ENCODE results near the gene AGAP1.

AGAP1 gene

GRCh38 chr2:235616885-235617284 is 123.0 kb downstream of the AGAP1 start:
- no peaks in the 10 kb centered on the region for H3K27me3 ChIP-seq (ENCODE audit: control insufficient read depth in 1 of 2, insufficient read depth in 2 of 2, low read length in 2 of 2)
- no peaks in the 10 kb centered on the region for H3K9me3 ChIP-seq (ENCODE audit: control insufficient read depth in 1 of 2, low read length in 2 of 2)
- no peak overlapping the region for H3K4me3 ChIP-seq (ENCODE audit: low read depth in 1 of 2, low read length in 2 of 2)
- no peaks in the 10 kb centered on the region for H3K36me3 ChIP-seq (ENCODE audit: control insufficient read depth in 1 of 2, insufficient read depth in 2 of 2, low read length in 2 of 2)
- H3K27ac ChIP-seq (ENCODE audit: low read depth, low read length): no peak overlapping the region
- H3K4me1 ChIP-seq (ENCODE audit: control insufficient read depth in 1 of 2, insufficient read depth in 2 of 2, low read length in 2 of 2): peaks cover 14 to 19% of the 10 kb centered on the region in 2 donors
- no peak overlapping the region for H3K9ac ChIP-seq (ENCODE audit: low read depth in 1 of 2, low read length in 2 of 2)

- no peaks in the 10 kb centered on the region for H3K27me3 ChIP-seq (ENCODE audit: control insufficient read depth in 1 of 2, insufficient read depth in 2 of 2, low read length in 2 of 2)
- H3K36me3 ChIP-seq (ENCODE audit: control insufficient read depth in 1 of 2, insufficient read depth in 2 of 2, low read length in 2 of 2): no peaks in the 10 kb centered on the region
- H3K9ac ChIP-seq (ENCODE audit: low read depth in 1 of 2, low read length in 2 of 2): no peak overlapping the region
- no peak overlapping the region for H3K4me3 ChIP-seq (ENCODE audit: low read depth in 1 of 2, low read length in 2 of 2)
- H3K9me3 ChIP-seq (ENCODE audit: control insufficient read depth in 1 of 2, low read length in 2 of 2): no peaks in the 10 kb centered on the region
- H3K27ac ChIP-seq (ENCODE audit: low read depth, low read length): no peak overlapping the region
- peaks cover 14 to 15% of the 10 kb centered on the region in 2 donors for H3K4me1 ChIP-seq (ENCODE audit: control insufficient read depth in 1 of 2, insufficient read depth in 2 of 2, low read length in 2 of 2)
Measured at GRCh38 chr2:235618039-235618438, 124.2 kb downstream of the AGAP1 start.

GRCh38 chr2:235619544-235619943 is 125.7 kb downstream of the AGAP1 start:
- no peaks in the 10 kb centered on the region for H3K9me3 ChIP-seq (ENCODE audit: control insufficient read depth in 1 of 2, low read length in 2 of 2)
- H3K27me3 ChIP-seq (ENCODE audit: control insufficient read depth in 1 of 2, insufficient read depth in 2 of 2, low read length in 2 of 2): no peaks in the 10 kb centered on the region
- H3K27ac ChIP-seq (ENCODE audit: low read depth, low read length): no peak overlapping the region
- peaks cover 7% of the 10 kb centered on the region in 2 donors for H3K4me1 ChIP-seq (ENCODE audit: control insufficient read depth in 1 of 2, insufficient read depth in 2 of 2, low read length in 2 of 2)
- H3K4me3 ChIP-seq (ENCODE audit: low read depth in 1 of 2, low read length in 2 of 2): no peak overlapping the region
- no peak overlapping the region for H3K9ac ChIP-seq (ENCODE audit: low read depth in 1 of 2, low read length in 2 of 2)
- H3K36me3 ChIP-seq (ENCODE audit: control insufficient read depth in 1 of 2, insufficient read depth in 2 of 2, low read length in 2 of 2): no peaks in the 10 kb centered on the region

- no peaks in the 10 kb centered on the region for H3K36me3 ChIP-seq (ENCODE audit: control insufficient read depth in 1 of 2, insufficient read depth in 2 of 2, low read length in 2 of 2)
- no peaks in the 10 kb centered on the region for H3K9me3 ChIP-seq (ENCODE audit: control insufficient read depth in 1 of 2, low read length in 2 of 2)
- no peaks in the 10 kb centered on the region for H3K27me3 ChIP-seq (ENCODE audit: control insufficient read depth in 1 of 2, insufficient read depth in 2 of 2, low read length in 2 of 2)
- no peak overlapping the region for H3K9ac ChIP-seq (ENCODE audit: low read depth in 1 of 2, low read length in 2 of 2)
- no peak overlapping the region for H3K4me3 ChIP-seq (ENCODE audit: low read depth in 1 of 2, low read length in 2 of 2)
- H3K4me1 ChIP-seq (ENCODE audit: control insufficient read depth in 1 of 2, insufficient read depth in 2 of 2, low read length in 2 of 2): no peaks in the 10 kb centered on the region
- H3K27ac ChIP-seq (ENCODE audit: low read depth, low read length): no peak overlapping the region
Measured at GRCh38 chr2:235621736-235622135, 127.9 kb downstream of the AGAP1 start.

- Histone ChIP-seq H3K9me3 (ENCODE audit: control insufficient read depth in 1 of 2, low read length in 2 of 2) (no peaks in the 10 kb centered on the region), H3K9ac (ENCODE audit: low read depth in 1 of 2, low read length in 2 of 2) (no peak overlapping the region), H3K27ac (ENCODE audit: low read depth, low read length) (no peak overlapping the region), H3K36me3 (ENCODE audit: control insufficient read depth in 1 of 2, insufficient read depth in 2 of 2, low read length in 2 of 2) (no peaks in the 10 kb centered on the region), H3K27me3 (ENCODE audit: control insufficient read depth in 1 of 2, insufficient read depth in 2 of 2, low read length in 2 of 2) (no peaks in the 10 kb centered on the region), H3K4me3 (ENCODE audit: low read depth in 1 of 2, low read length in 2 of 2) (no peak overlapping the region), H3K4me1 (ENCODE audit: control insufficient read depth in 1 of 2, insufficient read depth in 2 of 2, low read length in 2 of 2) (no peaks in the 10 kb centered on the region)
Measured at GRCh38 chr2:235623111-235623510, 129.3 kb downstream of the AGAP1 start.

- Histone ChIP-seq H3K27me3 (ENCODE audit: control insufficient read depth in 1 of 2, insufficient read depth in 2 of 2, low read length in 2 of 2) (no peaks in the 10 kb centered on the region), H3K36me3 (ENCODE audit: control insufficient read depth in 1 of 2, insufficient read depth in 2 of 2, low read length in 2 of 2) (no peaks in the 10 kb centered on the region), H3K4me1 (ENCODE audit: control insufficient read depth in 1 of 2, insufficient read depth in 2 of 2, low read length in 2 of 2) (no peaks in the 10 kb centered on the region), H3K9ac (ENCODE audit: low read depth in 1 of 2, low read length in 2 of 2) (no peak overlapping the region), H3K9me3 (ENCODE audit: control insufficient read depth in 1 of 2, low read length in 2 of 2) (no peaks in the 10 kb centered on the region), H3K27ac (ENCODE audit: low read depth, low read length) (no peak overlapping the region), H3K4me3 (ENCODE audit: low read depth in 1 of 2, low read length in 2 of 2) (no peak overlapping the region)
Measured at GRCh38 chr2:235623752-235624151, 129.9 kb downstream of the AGAP1 start.

GRCh38 chr2:235626658-235627057 is 132.8 kb downstream of the AGAP1 start:
- Histone ChIP-seq H3K27me3 (ENCODE audit: control insufficient read depth in 1 of 2, insufficient read depth in 2 of 2, low read length in 2 of 2) (no peaks in the 10 kb centered on the region), H3K4me3 (ENCODE audit: low read depth in 1 of 2, low read length in 2 of 2) (no peak overlapping the region), H3K4me1 (ENCODE audit: control insufficient read depth in 1 of 2, insufficient read depth in 2 of 2, low read length in 2 of 2) (no peaks in the 10 kb centered on the region), H3K9me3 (ENCODE audit: control insufficient read depth in 1 of 2, low read length in 2 of 2) (no peaks in the 10 kb centered on the region), H3K36me3 (ENCODE audit: control insufficient read depth in 1 of 2, insufficient read depth in 2 of 2, low read length in 2 of 2) (no peaks in the 10 kb centered on the region), H3K9ac (ENCODE audit: low read depth in 1 of 2, low read length in 2 of 2) (no peak overlapping the region), H3K27ac (ENCODE audit: low read depth, low read length) (no peak overlapping the region)

- no peak overlapping the region for H3K27ac ChIP-seq (ENCODE audit: low read depth, low read length)
- no peaks in the 10 kb centered on the region for H3K4me1 ChIP-seq (ENCODE audit: control insufficient read depth in 1 of 2, insufficient read depth in 2 of 2, low read length in 2 of 2)
- H3K36me3 ChIP-seq (ENCODE audit: control insufficient read depth in 1 of 2, insufficient read depth in 2 of 2, low read length in 2 of 2): no peaks in the 10 kb centered on the region
- no peaks in the 10 kb centered on the region for H3K9me3 ChIP-seq (ENCODE audit: control insufficient read depth in 1 of 2, low read length in 2 of 2)
- H3K9ac ChIP-seq (ENCODE audit: low read depth in 1 of 2, low read length in 2 of 2): no peak overlapping the region
- no peaks in the 10 kb centered on the region for H3K27me3 ChIP-seq (ENCODE audit: control insufficient read depth in 1 of 2, insufficient read depth in 2 of 2, low read length in 2 of 2)
- no peak overlapping the region for H3K4me3 ChIP-seq (ENCODE audit: low read depth in 1 of 2, low read length in 2 of 2)
Measured at GRCh38 chr2:235627682-235628081, 133.8 kb downstream of the AGAP1 start.

GRCh38 chr2:235630718-235631296 is 137.0 kb downstream of the AGAP1 start:
- Histone ChIP-seq H3K4me3 (ENCODE audit: low read depth in 1 of 2, low read length in 2 of 2) (no peak overlapping the region), H3K9me3 (ENCODE audit: control insufficient read depth in 1 of 2, low read length in 2 of 2) (no peaks in the 10 kb centered on the region), H3K9ac (ENCODE audit: low read depth in 1 of 2, low read length in 2 of 2) (no peak overlapping the region), H3K27me3 (ENCODE audit: control insufficient read depth in 1 of 2, insufficient read depth in 2 of 2, low read length in 2 of 2) (no peaks in the 10 kb centered on the region), H3K36me3 (ENCODE audit: control insufficient read depth in 1 of 2, insufficient read depth in 2 of 2, low read length in 2 of 2) (no peaks in the 10 kb centered on the region), H3K27ac (ENCODE audit: low read depth, low read length) (no peak overlapping the region), H3K4me1 (ENCODE audit: control insufficient read depth in 1 of 2, insufficient read depth in 2 of 2, low read length in 2 of 2) (peaks cover 0 to 5% of the 10 kb centered on the region in 2 donors)

- Histone ChIP-seq H3K9me3 (ENCODE audit: control insufficient read depth in 1 of 2, low read length in 2 of 2) (no peaks in the 10 kb centered on the region), H3K4me1 (ENCODE audit: control insufficient read depth in 1 of 2, insufficient read depth in 2 of 2, low read length in 2 of 2) (peaks cover 18 to 26% of the 10 kb centered on the region in 2 donors), H3K9ac (ENCODE audit: low read depth in 1 of 2, low read length in 2 of 2) (no peak overlapping the region), H3K36me3 (ENCODE audit: control insufficient read depth in 1 of 2, insufficient read depth in 2 of 2, low read length in 2 of 2) (no peaks in the 10 kb centered on the region), H3K27me3 (ENCODE audit: control insufficient read depth in 1 of 2, insufficient read depth in 2 of 2, low read length in 2 of 2) (no peaks in the 10 kb centered on the region), H3K27ac (ENCODE audit: low read depth, low read length) (no peak overlapping the region), H3K4me3 (ENCODE audit: low read depth in 1 of 2, low read length in 2 of 2) (no peak overlapping the region)
Measured at GRCh38 chr2:235634435-235635158, 140.8 kb downstream of the AGAP1 start.

Data from duodenal mucosa (tissue), 2 donors.